RWPE2 (cell line): Measurements from ENCODE around the gene OSCP1.

Source experiments
- ATAC-seq: fragments of 200-7000 bp; cut with Tn5 transposase; 3 replicates; pipeline ENCODE4 v1.9.1; 2021; ENCODE audit warnings: low read depth
- DNase-seq: peaks from one replicate; pipeline ENCODE4 v3.0.0-alpha.2; 2020; ENCODE audit warnings: low spot score
- H3K27ac ChIP-seq: fragments of 450-650 bp; 2 replicates; pipeline ENCODE4 v1.5.1; 2017; ENCODE audit warnings: mild to moderate bottlenecking; ENCODE audit not compliant: poor library complexity, severe bottlenecking
- H3K27me3 ChIP-seq: fragments of 250-450 bp; sonication (Bioruptor Pico); 2 replicates; pipeline ENCODE4 v1.5.1; 2021; ENCODE audit warnings: mild to moderate bottlenecking, moderate library complexity; ENCODE audit not compliant: insufficient read depth, poor library complexity, severe bottlenecking
- H3K36me3 ChIP-seq: fragments of 250-450 bp; sonication (Bioruptor Pico); 2 replicates; pipeline ENCODE4 v1.5.1; 2020; ENCODE audit warnings: low read depth, mild to moderate bottlenecking, moderate library complexity
- H3K4me1 ChIP-seq: fragments of 250-450 bp; sonication (Bioruptor Pico); 2 replicates; pipeline ENCODE4 v1.5.1; 2021; ENCODE audit warnings: mild to moderate bottlenecking, moderate library complexity; ENCODE audit not compliant: insufficient read depth, poor library complexity, severe bottlenecking
- H3K4me3 ChIP-seq: fragments of 250-450 bp; sonication (Bioruptor Pico); 2 replicates; pipeline ENCODE4 v1.5.1; 2021; ENCODE audit warnings: mild to moderate bottlenecking, moderate library complexity; ENCODE audit not compliant: severe bottlenecking
- H3K9me3 ChIP-seq: fragments of 250-450 bp; sonication (Bioruptor Pico); 2 replicates; pipeline ENCODE4 v1.5.1; 2021; ENCODE audit warnings: mild to moderate bottlenecking, moderate library complexity; ENCODE audit not compliant: severe bottlenecking
- CTCF ChIP-seq: fragments of 450-650 bp; IDR thresholded peaks from one replicate; pipeline ENCODE4 v1.5.1; 2017; ENCODE audit warnings: mild to moderate bottlenecking, moderate library complexity; ENCODE audit not compliant: poor library complexity, severe bottlenecking

OSCP1 gene

GRCh38 chr1:36391271-36391670, 59.0 kb downstream of the OSCP1 start:
- Histone ChIP-seq H3K4me3 (no peak overlapping the region), H3K27ac (no peak overlapping the region), H3K27me3 (no peaks in the 10 kb centered on the region), H3K9me3 (no peaks in the 10 kb centered on the region), H3K4me1 (peaks cover 10% of the 10 kb centered on the region), H3K36me3 (peaks cover 12% of the 10 kb centered on the region; the same call in 1 of the 2 replicates)
- DNase-seq (no peak), ATAC-seq (no peak)
- no peak for TF ChIP-seq CTCF

- no peak for ATAC-seq
Observed at GRCh38 chr1:36390411-36390810, 59.8 kb downstream of the OSCP1 start.

GRCh38 chr1:36389999-36390398, 60.3 kb downstream of the OSCP1 start:
- Histone ChIP-seq H3K4me1 (peaks cover 10% of the 10 kb centered on the region), H3K27me3 (no peaks in the 10 kb centered on the region), H3K9me3 (no peaks in the 10 kb centered on the region), H3K27ac (no peak overlapping the region), H3K36me3 (peaks cover 12% of the 10 kb centered on the region; the same call in 1 of the 2 replicates), H3K4me3 (no peak overlapping the region)
- no peak for TF ChIP-seq CTCF
- no peak for ATAC-seq
- no peak for DNase-seq

More at GRCh38 chr1:36390411-36390810, 59.8 kb downstream of the OSCP1 start:
- no peaks in the 10 kb centered on the region for H3K9me3 ChIP-seq
- H3K27me3 ChIP-seq: no peaks in the 10 kb centered on the region
- H3K36me3 ChIP-seq: peaks cover 12% of the 10 kb centered on the region; the same call in 1 of the 2 replicates
- H3K4me3 ChIP-seq: no peak overlapping the region
- H3K4me1 ChIP-seq: peaks cover 10% of the 10 kb centered on the region
- H3K27ac ChIP-seq: no peak overlapping the region
- TF ChIP-seq CTCF: no peak
- DNase-seq: no peak

- Histone ChIP-seq H3K4me3 (no peak overlapping the region), H3K27ac (no peak overlapping the region), H3K27me3 (no peaks in the 10 kb centered on the region), H3K9me3 (no peaks in the 10 kb centered on the region), H3K36me3 (peaks cover 14% of the 10 kb centered on the region; the same call in 1 of the 2 replicates), H3K4me1 (peaks cover 10% of the 10 kb centered on the region)
- ATAC-seq: no peak
- no peak for DNase-seq
- no peak for TF ChIP-seq CTCF
Observed at GRCh38 chr1:36389261-36389660, 61.0 kb downstream of the OSCP1 start.

GRCh38 chr1:36387141-36387949, 62.9 kb downstream of the OSCP1 start:
- H3K27ac ChIP-seq: peak overlapping the region; percentile 80
- H3K9me3 ChIP-seq: no peaks in the 10 kb centered on the region
- ATAC-seq: no peak
- peaks cover 10% of the 10 kb centered on the region for H3K4me1 ChIP-seq
- no peak for DNase-seq
- TF ChIP-seq CTCF: no peak
- no peaks in the 10 kb centered on the region for H3K27me3 ChIP-seq
- no peak overlapping the region for H3K4me3 ChIP-seq
- peaks cover 4% of the 10 kb centered on the region; the same call in 1 of the 2 replicates for H3K36me3 ChIP-seq
